WI38 (cell line): ENCODE measurements around the gene ALG14.

ENCODE experiments used
- H3K4me3 ChIP-seq: 2 replicates; pipeline ENCODE4 v1.5.1; 2011; ENCODE audit warnings: low read depth, mild to moderate bottlenecking, control low read depth, low read length
- CTCF ChIP-seq: IDR thresholded peaks from 2 replicates; pipeline ENCODE4 v1.5.1; 2012; ENCODE audit warnings: low read depth, mild to moderate bottlenecking, control low read depth, low read length

The ALG14 gene

GRCh38 chr1:94989911-94990473 lies 82.8 kb downstream of the ALG14 start:
- no peak overlapping the region for H3K4me3 ChIP-seq
- no peak for TF ChIP-seq CTCF

- no peak overlapping the region for H3K4me3 ChIP-seq
- no peak for TF ChIP-seq CTCF
Observed at GRCh38 chr1:94989398-94989797, 83.4 kb downstream of the ALG14 start.

- no peak for TF ChIP-seq CTCF
- H3K4me3 ChIP-seq, result no peak overlapping the region
Observed at GRCh38 chr1:94988356-94988755, 84.4 kb downstream of the ALG14 start.

GRCh38 chr1:94986783-94987182 lies 86.0 kb downstream of the ALG14 start:
- no peak overlapping the region for H3K4me3 ChIP-seq
- no peak for TF ChIP-seq CTCF

- no peak overlapping the region for H3K4me3 ChIP-seq
- TF ChIP-seq CTCF, result no peak
Observed at GRCh38 chr1:94983171-94983739, 89.5 kb downstream of the ALG14 start.

- no peak for TF ChIP-seq CTCF
- H3K4me3 ChIP-seq, result no peak overlapping the region
Observed at GRCh38 chr1:94982398-94982797, 90.4 kb downstream of the ALG14 start.

GRCh38 chr1:94981575-94981973 lies 91.2 kb downstream of the ALG14 start:
- no peak for TF ChIP-seq CTCF
- H3K4me3 ChIP-seq, result no peak overlapping the region
